ENCODE data around the gene SEPTIN2.

DNA sequence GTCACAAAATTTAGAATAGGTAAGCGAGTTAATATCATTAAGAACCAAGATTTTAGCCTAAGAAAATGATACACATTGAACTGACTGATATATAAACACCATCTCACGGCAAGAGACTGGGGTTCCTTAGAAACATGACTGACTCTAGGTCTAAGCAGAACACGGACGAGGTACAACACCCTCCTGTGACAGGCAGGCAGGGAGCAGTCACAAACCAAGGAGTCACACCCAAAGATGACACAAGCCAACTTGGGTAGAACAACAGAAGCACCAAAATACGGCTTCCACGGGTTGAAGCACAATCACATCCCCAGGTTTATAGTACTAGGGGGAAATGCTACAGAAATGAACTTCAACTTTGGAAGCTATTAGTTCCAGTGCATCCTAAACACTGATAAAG is 24.6 kb upstream of the SEPTIN2 start:
- TF ChIP-seq, protein P1, sequence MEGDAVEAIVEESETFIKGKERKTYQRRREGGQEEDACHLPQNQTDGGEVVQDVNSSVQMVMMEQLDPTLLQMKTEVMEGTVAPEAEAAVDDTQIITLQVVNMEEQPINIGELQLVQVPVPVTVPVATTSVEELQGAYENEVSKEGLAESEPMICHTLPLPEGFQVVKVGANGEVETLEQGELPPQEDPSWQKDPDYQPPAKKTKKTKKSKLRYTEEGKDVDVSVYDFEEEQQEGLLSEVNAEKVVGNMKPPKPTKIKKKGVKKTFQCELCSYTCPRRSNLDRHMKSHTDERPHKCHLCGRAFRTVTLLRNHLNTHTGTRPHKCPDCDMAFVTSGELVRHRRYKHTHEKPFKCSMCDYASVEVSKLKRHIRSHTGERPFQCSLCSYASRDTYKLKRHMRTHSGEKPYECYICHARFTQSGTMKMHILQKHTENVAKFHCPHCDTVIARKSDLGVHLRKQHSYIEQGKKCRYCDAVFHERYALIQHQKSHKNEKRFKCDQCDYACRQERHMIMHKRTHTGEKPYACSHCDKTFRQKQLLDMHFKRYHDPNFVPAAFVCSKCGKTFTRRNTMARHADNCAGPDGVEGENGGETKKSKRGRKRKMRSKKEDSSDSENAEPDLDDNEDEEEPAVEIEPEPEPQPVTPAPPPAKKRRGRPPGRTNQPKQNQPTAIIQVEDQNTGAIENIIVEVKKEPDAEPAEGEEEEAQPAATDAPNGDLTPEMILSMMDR (IDR thresholded peaks at IDR 0.05), result no peak
- no peak for TF ChIP-seq POLR2A (IDR thresholded peaks at IDR 0.05)
